Measurements from ENCODE around the gene SUDS3.

SUDS3 gene

GRCh38 chr12:118436986-118437385 lies 60.6 kb downstream of the SUDS3 start:
- in situ Hi-C loops (cut with MboI; ENCODE audit: low sequenced_read_pairs), result no loop called here

- in situ Hi-C loops (cut with MboI; ENCODE audit: low sequenced_read_pairs), result no loop called here
Observed at GRCh38 chr12:118439068-118439467, 62.7 kb downstream of the SUDS3 start.

DNA sequence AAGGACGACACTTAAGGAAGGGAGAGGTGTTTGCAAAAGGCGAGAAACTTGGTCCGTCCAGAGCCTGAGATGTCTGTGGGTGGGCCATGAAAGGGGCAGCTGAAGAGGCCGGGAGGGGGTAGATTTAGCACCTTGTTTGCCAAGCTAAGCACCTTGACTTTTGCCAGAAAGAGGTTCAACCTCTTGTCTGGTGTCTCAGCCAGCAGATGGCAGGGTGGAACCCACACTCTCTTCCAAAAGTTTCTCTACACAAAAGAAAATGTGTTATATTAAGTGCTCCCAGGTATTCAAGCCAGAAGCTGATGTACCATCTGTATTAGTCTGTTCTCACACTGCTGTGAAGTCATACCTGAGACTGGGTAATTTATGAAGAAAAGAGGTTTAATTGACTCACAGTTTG lies 69.9 kb downstream of the SUDS3 start:
- in situ Hi-C loops (cut with MboI; ENCODE audit: low sequenced_read_pairs), result no loop called here

DNA sequence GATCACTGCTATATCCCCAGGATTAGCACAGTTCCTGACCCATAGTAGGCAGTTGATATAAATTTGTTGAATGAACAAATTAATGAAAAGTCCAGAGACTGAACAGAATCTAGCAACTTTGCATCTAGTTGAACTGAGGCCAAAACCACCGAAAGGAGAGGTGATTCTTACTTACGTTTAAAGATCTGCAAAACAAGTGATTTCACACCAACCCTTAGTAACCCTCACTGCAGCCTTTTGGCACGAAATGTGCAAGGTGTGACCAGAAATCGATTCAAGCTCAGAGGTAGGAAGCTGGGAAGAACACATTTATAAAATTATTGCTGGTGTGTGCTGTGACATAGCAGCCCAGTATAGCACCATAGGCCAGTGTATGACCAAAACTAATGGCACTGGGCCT lies 70.8 kb downstream of the SUDS3 start:
- in situ Hi-C loops (cut with MboI; ENCODE audit: low sequenced_read_pairs), result no loop called here

- in situ Hi-C loops (cut with MboI; ENCODE audit: low sequenced_read_pairs), result no loop called here
Observed at GRCh38 chr12:118448341-118448740, 72.0 kb downstream of the SUDS3 start.

DNA sequence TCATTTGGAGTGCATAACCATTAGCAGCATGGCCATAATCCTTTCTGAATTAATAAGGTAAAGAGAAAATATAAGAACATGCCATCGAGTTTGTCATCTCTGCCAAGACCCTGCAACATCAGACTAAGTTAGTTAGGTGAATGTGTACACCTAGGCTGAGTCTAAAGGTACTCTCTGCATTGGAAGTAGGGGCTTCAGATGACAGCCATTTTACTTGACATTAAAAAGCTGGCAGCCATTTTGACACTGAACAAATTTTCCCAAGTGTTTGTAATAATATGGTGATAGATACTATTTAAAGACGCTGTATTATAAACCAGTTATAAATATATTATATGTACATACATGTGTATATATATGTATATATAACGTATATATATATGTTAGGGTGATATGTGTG lies 79.0 kb downstream of the SUDS3 start:
- in situ Hi-C loops (cut with MboI; ENCODE audit: low sequenced_read_pairs), result no loop called here

- in situ Hi-C loops (cut with MboI; ENCODE audit: low sequenced_read_pairs), result no loop called here
Observed at GRCh38 chr12:118456741-118457140, 80.4 kb downstream of the SUDS3 start.

GRCh38 chr12:118459110-118459509 lies 82.8 kb downstream of the SUDS3 start:
- in situ Hi-C loops (cut with MboI; ENCODE audit: low sequenced_read_pairs), result no loop called here

- in situ Hi-C loops (cut with MboI; ENCODE audit: low sequenced_read_pairs), result no loop called here
Observed at GRCh38 chr12:118463677-118464076, 87.3 kb downstream of the SUDS3 start.

DNA sequence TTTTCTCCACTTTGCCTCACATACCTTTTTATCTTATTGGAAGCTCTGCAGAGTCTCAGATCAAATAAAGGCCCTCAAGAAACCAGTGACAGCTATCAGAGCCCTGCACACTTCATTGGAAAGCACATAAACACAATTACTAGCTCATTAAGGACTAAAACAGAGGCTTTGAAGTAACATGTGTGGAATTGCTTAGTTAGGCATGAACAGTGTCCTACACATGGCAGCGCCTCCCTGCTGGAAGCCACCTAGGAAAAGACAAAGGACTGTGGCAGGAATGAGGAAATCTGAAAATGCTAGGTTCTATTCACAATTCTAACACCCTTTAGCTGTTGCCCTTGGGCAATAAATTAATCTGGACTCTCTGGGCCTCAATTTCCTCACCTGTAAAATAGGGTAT lies 89.4 kb downstream of the SUDS3 start:
- in situ Hi-C loops (cut with MboI; ENCODE audit: low sequenced_read_pairs), result no loop called here

Data from hTERT RPE-1 (cell line).